OCI-LY7 (cell line): ENCODE data around the gene BIRC2.

Experiments used
- CTCF ChIP-seq: fragments of 200-600 bp; sonication (generic); conservative IDR thresholded peaks from 2 replicates; pipeline ENCODE4 v1.5.1; 2014; ENCODE audit warnings: mild to moderate bottlenecking, antibody characterized with exemption, low read length, moderate library complexity, mixed read lengths
- EZH2phosphoT487 ChIP-seq: fragments of 200-600 bp; sonication (generic); IDR thresholded peaks from 2 replicates; pipeline ENCODE4 v1.6.1; 2018; ENCODE audit warnings: low read depth, borderline replicate concordance, mild to moderate bottlenecking, mixed run types, antibody characterized with exemption, low read length, moderate library complexity, mixed read lengths

DNA sequence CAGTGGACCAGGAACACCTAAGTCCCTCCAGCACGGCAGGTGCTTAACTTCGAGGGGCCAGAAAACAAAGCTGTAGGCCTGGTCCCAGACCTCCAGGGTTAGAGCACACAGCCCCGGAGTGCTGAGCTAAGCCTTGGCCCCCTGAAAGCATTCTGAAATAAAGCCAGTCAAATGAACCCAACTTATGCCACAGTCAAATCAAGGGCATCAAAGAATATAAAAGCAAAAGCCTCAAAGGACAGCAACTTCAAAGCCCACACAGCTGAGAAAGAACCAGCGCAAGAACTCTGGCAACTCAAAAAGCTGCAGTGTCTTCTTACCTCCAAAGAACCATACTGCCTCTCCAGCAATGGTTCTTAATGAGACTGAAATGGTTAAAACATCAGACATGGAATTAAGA lies 66.5 kb downstream of the BIRC2 start:
- no peak for TF ChIP-seq CTCF
- TF ChIP-seq EZH2phosphoT487: no peak
